ENCODE data around the gene MAP3K9. TPM values are rescaled to one million over a fixed set of nuclear protein-coding genes. Genes with fewer than 3 reads are reported as not detected.

Gene MAP3K9
- total RNA-seq, 1 donor from 2014 or later: 1.4 TPM

- ATAC-seq (ENCODE audit: poor library complexity) (no peak), DNase-seq (no peak)
- intact Hi-C loops (cut with DNase I): loop anchor here (10.0 kb wide), 1 partner anchor 82 kb away; the partner anchor contains the start of gene PCNX1
Measured at GRCh38 chr14:70823281-70823680, 14.0 kb upstream of the MAP3K9 start.

- DNase-seq (peak; percentile 64), ATAC-seq (ENCODE audit: poor library complexity) (peak; percentile 44)
- intact Hi-C loops (cut with DNase I): loop anchor here (10.0 kb wide), 1 partner anchor 82 kb away; the partner anchor contains the start of gene PCNX1
Measured at GRCh38 chr14:70822530-70823185, 13.3 kb upstream of the MAP3K9 start.

- DNase-seq (peak; percentile 70), ATAC-seq (ENCODE audit: poor library complexity) (peak; percentile 59)
- intact Hi-C loops (cut with DNase I): loop anchor here (10.0 kb wide), 1 partner anchor 83 kb away; the partner anchor contains the start of gene PCNX1
Measured at GRCh38 chr14:70821584-70822529, 12.5 kb upstream of the MAP3K9 start.

GRCh38 chr14:70816525-70816924, 7.2 kb upstream of the MAP3K9 start:
- intact Hi-C loops (cut with DNase I): loop anchor here (5.0 to 10.0 kb wide), 2 partner anchors 156 to 192 kb away; no protein-coding TSS in a partner anchor
- DNase-seq (no peak), ATAC-seq (ENCODE audit: poor library complexity) (no peak)

- no peak for ATAC-seq (ENCODE audit: poor library complexity)
- intact Hi-C loops (cut with DNase I): loop anchor here (10.0 kb wide), 1 partner anchor 190 kb away; no protein-coding TSS in a partner anchor
Measured at GRCh38 chr14:70814466-70814865, 5.2 kb upstream of the MAP3K9 start.

GRCh38 chr14:70812124-70812818, 3.0 kb upstream of the MAP3K9 start:
- no peak for DNase-seq
- intact Hi-C loops (cut with DNase I): loop anchor here (10.0 kb wide), 1 partner anchor 187 kb away; no protein-coding TSS in a partner anchor
- no peak for ATAC-seq (ENCODE audit: poor library complexity)

More at GRCh38 chr14:70814466-70814865, 5.2 kb upstream of the MAP3K9 start:
- DNase-seq: no peak

- no peak for ATAC-seq (ENCODE audit: poor library complexity)
- no peak for DNase-seq
- intact Hi-C loops (cut with DNase I): loop anchor here (10.0 kb wide), 1 partner anchor 187 kb away; no protein-coding TSS in a partner anchor
Measured at GRCh38 chr14:70811578-70811977, 2.3 kb upstream of the MAP3K9 start.

- intact Hi-C loops (cut with DNase I): loop anchor here (10.0 kb wide), 1 partner anchor 186 kb away; no protein-coding TSS in a partner anchor
- no peak for DNase-seq
- no peak for ATAC-seq (ENCODE audit: poor library complexity)
Measured at GRCh38 chr14:70811050-70811449, 1.7 kb upstream of the MAP3K9 start.

- intact Hi-C loops (cut with DNase I): loop anchor here (10.0 kb wide), 1 partner anchor 186 kb away; no protein-coding TSS in a partner anchor
- ATAC-seq (ENCODE audit: poor library complexity) (no peak), DNase-seq (no peak)
Measured at GRCh38 chr14:70810621-70811020, 1.3 kb upstream of the MAP3K9 start.

GRCh38 chr14:70808416-70809224, 693 bp downstream of the MAP3K9 start:
- DNase-seq: peak; percentile 51
- intact Hi-C loops (cut with DNase I): no loop called here
- peak; percentile 28 for ATAC-seq (ENCODE audit: poor library complexity)

GRCh38 chr14:70807898-70808415, 1.4 kb downstream of the MAP3K9 start:
- DNase-seq (no peak), ATAC-seq (ENCODE audit: poor library complexity) (no peak)
- intact Hi-C loops (cut with DNase I): no loop called here

GRCh38 chr14:70804556-70805162, 4.7 kb downstream of the MAP3K9 start:
- ATAC-seq (ENCODE audit: poor library complexity) (no peak), DNase-seq (no peak)
- intact Hi-C loops (cut with DNase I): no loop called here

GRCh38 chr14:70803321-70804310, 5.7 kb downstream of the MAP3K9 start:
- intact Hi-C loops (cut with DNase I): no loop called here
- DNase-seq (no peak), ATAC-seq (ENCODE audit: poor library complexity) (no peak)

GRCh38 chr14:70802379-70802778, 6.9 kb downstream of the MAP3K9 start:
- intact Hi-C loops (cut with DNase I): no loop called here
- ATAC-seq (ENCODE audit: poor library complexity) (no peak), DNase-seq (no peak)

GRCh38 chr14:70801836-70802235, 7.5 kb downstream of the MAP3K9 start:
- ATAC-seq (ENCODE audit: poor library complexity) (no peak), DNase-seq (no peak)
- intact Hi-C loops (cut with DNase I): no loop called here

- intact Hi-C loops (cut with DNase I): no loop called here
- no peak for DNase-seq
Measured at GRCh38 chr14:70796551-70796950, 12.8 kb downstream of the MAP3K9 start.

More at GRCh38 chr14:70796551-70796950, 12.8 kb downstream of the MAP3K9 start:
- ATAC-seq (ENCODE audit: poor library complexity): no peak
